Tibial artery (tissue), 4 donors: ENCODE results near the gene NDUFB2.
A peak's percentile ranks its signal among the peaks of the same experiment; 100 is the strongest.
"Not testable (repeated sequence)": the region's sequence is repeated elsewhere in the genome, so short reads cannot be mapped to it uniquely, and the experiment has no call there.

Source experiments
- DNase-seq, 2 donors: peaks; one replicate each; pipeline ENCODE4 v3.0.0-alpha.2; 2019
- H3K27ac ChIP-seq, 2 donors: fragments of 200-600 bp; sonication (generic) in 1 of 2; 1 replicate in 1 of 2; 2 replicates in 1 of 2; pipeline ENCODE4 v1.5.1; 2018 to 2019; ENCODE audit warnings: mild to moderate bottlenecking in 1 of 2
- H3K27me3 ChIP-seq, 2 donors: fragments of 200-600 bp; sonication (generic) in 1 of 2; one replicate each; pipeline versions ENCODE4 v1.5.1 to v1.6.0; 2016 to 2019
- H3K36me3 ChIP-seq, 3 donors: fragments of 200-600 bp; sonication (generic) in 2 of 3; one replicate each; pipeline ENCODE4 v1.5.1; 2016 to 2019; ENCODE audit warnings: mild to moderate bottlenecking in 2 of 3
- H3K4me1 ChIP-seq, 4 donors: fragments of 200-600 bp; sonication (generic) in 2 of 4; 1 replicate in 3 of 4; 2 replicates in 1 of 4; pipeline ENCODE4 v1.5.1; 2016 to 2019
- H3K4me3 ChIP-seq, 2 donors: fragments of 200-600 bp; sonication (generic) in 1 of 2; 1 replicate in 1 of 2; 2 replicates in 1 of 2; pipeline ENCODE4 v1.5.1; 2018 to 2019; ENCODE audit warnings: mild to moderate bottlenecking in 2 of 2
- H3K9me3 ChIP-seq, 3 donors: fragments of 200-600 bp; sonication (generic) in 1 of 3; one replicate each; pipeline ENCODE4 v1.5.1; 2016 to 2019
- CTCF ChIP-seq, 2 experiments: fragments of 200-600 bp in 1 of 2; fragments of 450-650 bp in 1 of 2; IDR thresholded peaks; one replicate each; pipeline ENCODE4 v1.5.1; 2017 to 2019; ENCODE audit warnings: antibody characterized with exemption in 2 of 2, mild to moderate bottlenecking in 1 of 2, moderate library complexity in 1 of 2
- intact Hi-C: fragments of 100-400 bp; cut with DNase I; formaldehyde crosslinking; loops from one replicate; pipeline ENCODE4 v1.15.0; 2023; ENCODE audit warnings: low total_unique reads

The NDUFB2 gene

GRCh38 chr7:140657891-140658290 is 38.6 kb upstream of the NDUFB2 start:
- no peak overlapping the region for H3K4me3 ChIP-seq
- peaks cover 0 to 9% of the 10 kb centered on the region in 2 donors for H3K27me3 ChIP-seq
- no peaks in the 10 kb centered on the region for H3K9me3 ChIP-seq
- H3K4me1 ChIP-seq: peaks cover 0 to 21% (median 8%) of the 10 kb centered on the region in 4 donors
- H3K27ac ChIP-seq: no peak overlapping the region
- no peaks in the 10 kb centered on the region for H3K36me3 ChIP-seq
- no peak for TF ChIP-seq CTCF (IDR thresholded peaks at IDR 0.05)
- intact Hi-C loops: no loop called here
- DNase-seq: peak in 1 of 2 donors; percentile 12

GRCh38 chr7:140659856-140660255 is 36.7 kb upstream of the NDUFB2 start:
- H3K36me3 ChIP-seq: no peaks in the 10 kb centered on the region
- peaks cover 0 to 9% of the 10 kb centered on the region in 2 donors for H3K27me3 ChIP-seq
- intact Hi-C loops: no loop called here
- H3K4me1 ChIP-seq: peaks cover 0 to 14% (median 8%) of the 10 kb centered on the region in 4 donors
- TF ChIP-seq CTCF (IDR thresholded peaks at IDR 0.05): no peak
- H3K4me3 ChIP-seq: no peak overlapping the region
- H3K9me3 ChIP-seq: no peaks in the 10 kb centered on the region
- DNase-seq: no peak
- H3K27ac ChIP-seq: no peak overlapping the region

GRCh38 chr7:140661124-140661523 is 35.4 kb upstream of the NDUFB2 start:
- no peaks in the 10 kb centered on the region for H3K36me3 ChIP-seq
- TF ChIP-seq CTCF (IDR thresholded peaks at IDR 0.05): no peak

GRCh38 chr7:140662938-140663337 is 33.6 kb upstream of the NDUFB2 start:
- H3K36me3 ChIP-seq, DNase-seq, H3K9me3 ChIP-seq, intact Hi-C loops, H3K4me3 ChIP-seq, H3K27ac ChIP-seq, H3K4me1 ChIP-seq, H3K27me3 ChIP-seq: not testable (repeated sequence)

More at GRCh38 chr7:140661124-140661523, 35.4 kb upstream of the NDUFB2 start:
- Histone ChIP-seq H3K27ac (no peak overlapping the region), H3K27me3 (peaks cover 0 to 9% of the 10 kb centered on the region in 2 donors), H3K4me3 (no peak overlapping the region), H3K4me1 (peaks cover 0 to 12% (median 7%) of the 10 kb centered on the region in 4 donors), H3K9me3 (no peaks in the 10 kb centered on the region)
- intact Hi-C loops: no loop called here
- DNase-seq: peak in 1 of 2 donors; percentile 7

- DNase-seq: peak in 1 of 2 donors; percentile 3
- intact Hi-C loops: no loop called here
- no peak for TF ChIP-seq CTCF (IDR thresholded peaks at IDR 0.05)
- H3K4me1 ChIP-seq: peaks cover 0 to 6% (median 5%) of the 10 kb centered on the region in 4 donors
- no peak overlapping the region for H3K4me3 ChIP-seq
- H3K27ac ChIP-seq: no peak overlapping the region
- no peaks in the 10 kb centered on the region for H3K36me3 ChIP-seq
- no peaks in the 10 kb centered on the region for H3K9me3 ChIP-seq
- H3K27me3 ChIP-seq: no peaks in the 10 kb centered on the region
Observed at GRCh38 chr7:140667476-140667875, 29.0 kb upstream of the NDUFB2 start.

GRCh38 chr7:140668641-140669040 is 27.9 kb upstream of the NDUFB2 start:
- peaks cover 0 to 13% (median 6%) of the 10 kb centered on the region in 4 donors for H3K4me1 ChIP-seq
- TF ChIP-seq CTCF (IDR thresholded peaks at IDR 0.05): no peak
- no peaks in the 10 kb centered on the region for H3K9me3 ChIP-seq
- no peak overlapping the region for H3K27ac ChIP-seq
- H3K36me3 ChIP-seq: no peaks in the 10 kb centered on the region
- no peak overlapping the region for H3K4me3 ChIP-seq
- DNase-seq: no peak
- intact Hi-C loops: no loop called here
- no peaks in the 10 kb centered on the region for H3K27me3 ChIP-seq
